NCI-H446 treated with DMSO at 0.1 percent for 48 hours (cell line): ENCODE measurements around the gene PNPLA3.

Source experiments
- DNase-seq: peaks from one replicate; lab custom pipeline; 2025; lab: John Stamatoyannopoulos, UW

The PNPLA3 gene, protein sequence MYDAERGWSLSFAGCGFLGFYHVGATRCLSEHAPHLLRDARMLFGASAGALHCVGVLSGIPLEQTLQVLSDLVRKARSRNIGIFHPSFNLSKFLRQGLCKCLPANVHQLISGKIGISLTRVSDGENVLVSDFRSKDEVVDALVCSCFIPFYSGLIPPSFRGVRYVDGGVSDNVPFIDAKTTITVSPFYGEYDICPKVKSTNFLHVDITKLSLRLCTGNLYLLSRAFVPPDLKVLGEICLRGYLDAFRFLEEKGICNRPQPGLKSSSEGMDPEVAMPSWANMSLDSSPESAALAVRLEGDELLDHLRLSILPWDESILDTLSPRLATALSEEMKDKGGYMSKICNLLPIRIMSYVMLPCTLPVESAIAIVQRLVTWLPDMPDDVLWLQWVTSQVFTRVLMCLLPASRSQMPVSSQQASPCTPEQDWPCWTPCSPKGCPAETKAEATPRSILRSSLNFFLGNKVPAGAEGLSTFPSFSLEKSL

GRCh38 chr22:43923631-43924464 lies at the start of gene PNPLA3:
Gene PNPLA3, plus strand, starts transcription at chr22:43923805. Its CDS starts 107 bp downstream, at chr22:43923912.
- DNase-seq, result peak; percentile 68

DNA sequence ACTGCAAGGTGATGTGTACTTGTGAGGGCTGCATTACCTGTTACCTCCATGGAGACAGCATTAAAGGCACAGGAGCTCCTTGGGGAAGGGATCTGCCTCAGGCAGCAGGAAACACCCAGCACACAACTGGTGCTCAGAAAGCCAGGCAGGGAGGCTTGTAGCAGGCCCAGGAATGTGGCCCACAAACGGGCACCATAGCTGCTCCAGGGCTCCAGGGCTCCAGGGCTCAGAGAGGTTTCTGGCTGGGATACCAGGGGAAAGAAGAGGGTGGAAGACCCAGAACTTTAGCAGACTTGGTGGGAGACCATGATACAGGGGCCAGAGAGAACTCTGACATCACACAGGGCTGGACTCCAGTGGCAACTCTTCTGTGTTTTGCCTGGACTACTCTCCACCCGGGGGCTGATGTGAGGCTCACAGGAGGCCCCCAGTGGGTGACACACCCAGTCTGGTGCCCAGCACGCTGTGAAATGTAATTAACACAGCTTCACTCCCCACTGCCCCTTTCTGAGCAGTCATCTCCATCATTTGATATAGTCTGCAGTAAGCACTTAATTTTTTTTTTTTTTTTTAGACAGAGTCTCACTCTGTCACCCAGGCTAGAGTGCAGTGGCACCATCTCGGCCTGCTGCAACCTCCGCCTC lies 46.6 kb upstream of the PNPLA3 start:
- DNase-seq, result no peak

DNA sequence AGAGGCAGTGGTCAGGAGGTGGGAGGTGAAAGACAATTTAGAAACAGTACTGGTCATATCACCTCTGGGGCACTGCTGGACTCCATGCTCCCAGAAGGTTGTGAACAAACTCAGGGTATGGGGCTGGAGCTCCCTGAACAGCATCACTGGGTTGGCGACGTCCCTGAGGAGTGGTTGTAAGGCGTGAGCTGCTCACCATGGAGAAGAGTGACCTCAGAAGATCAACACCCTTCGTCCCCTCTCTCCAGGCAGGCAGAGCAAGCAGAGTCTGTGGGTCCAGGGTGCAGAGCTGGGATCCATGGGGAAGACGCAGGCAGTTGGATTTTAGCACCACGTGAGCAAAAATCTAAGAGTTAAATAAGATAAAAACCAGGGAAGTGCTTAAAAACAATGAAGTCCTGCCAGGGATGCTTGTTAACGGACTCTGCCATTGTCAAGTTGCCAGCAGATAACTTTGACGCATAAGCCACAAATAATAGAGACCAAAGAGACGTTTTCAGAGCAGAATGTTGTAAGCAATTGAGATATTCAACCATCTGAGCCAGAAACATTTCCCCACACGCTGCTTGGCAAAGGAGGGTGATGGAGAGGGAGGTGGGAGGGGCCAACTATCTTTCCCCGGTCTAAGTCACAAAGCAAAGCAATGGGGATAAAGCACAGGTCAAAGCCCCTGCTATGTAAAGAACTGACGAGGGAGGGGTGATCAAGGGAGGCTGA lies 45.4 kb upstream of the PNPLA3 start:
- no peak for DNase-seq

GRCh38 chr22:43878831-43879550 lies 44.6 kb upstream of the PNPLA3 start:
- DNase-seq, result no peak

DNA sequence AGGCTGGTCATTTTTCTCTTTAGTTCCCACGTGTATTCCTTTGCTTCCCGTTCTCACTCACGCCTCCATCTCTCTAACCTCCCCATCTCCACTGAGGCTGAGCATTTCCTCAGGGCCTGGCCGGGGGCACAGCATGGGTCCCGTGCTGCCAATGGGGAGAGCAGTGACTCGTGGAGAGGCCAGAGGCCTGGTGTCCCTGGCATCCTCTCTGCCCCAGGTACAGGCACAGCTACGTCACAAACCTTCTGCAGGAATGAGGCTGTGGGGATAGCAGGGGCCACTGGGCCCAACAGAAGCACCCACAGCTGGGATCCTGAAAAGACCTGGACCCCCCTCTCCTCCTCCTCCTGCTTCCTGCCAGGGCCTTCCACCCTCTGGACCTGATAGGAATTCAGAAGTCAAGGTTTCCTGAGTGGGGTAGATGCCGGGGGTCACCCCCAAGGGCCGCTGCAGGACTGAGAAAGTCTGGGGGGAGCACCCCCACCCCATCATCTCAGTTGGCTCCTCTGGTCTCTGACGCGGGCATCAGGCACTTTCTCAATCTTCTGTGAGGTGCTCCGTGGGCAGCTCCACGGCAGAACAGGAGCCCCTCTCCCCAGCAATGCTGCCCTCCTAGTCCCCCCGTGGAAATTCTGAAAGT lies 43.6 kb upstream of the PNPLA3 start:
- DNase-seq, result no peak

- DNase-seq, result no peak
These were observed 43.0 kb upstream of the PNPLA3 start for GRCh38 chr22:43880541-43880991.

DNA sequence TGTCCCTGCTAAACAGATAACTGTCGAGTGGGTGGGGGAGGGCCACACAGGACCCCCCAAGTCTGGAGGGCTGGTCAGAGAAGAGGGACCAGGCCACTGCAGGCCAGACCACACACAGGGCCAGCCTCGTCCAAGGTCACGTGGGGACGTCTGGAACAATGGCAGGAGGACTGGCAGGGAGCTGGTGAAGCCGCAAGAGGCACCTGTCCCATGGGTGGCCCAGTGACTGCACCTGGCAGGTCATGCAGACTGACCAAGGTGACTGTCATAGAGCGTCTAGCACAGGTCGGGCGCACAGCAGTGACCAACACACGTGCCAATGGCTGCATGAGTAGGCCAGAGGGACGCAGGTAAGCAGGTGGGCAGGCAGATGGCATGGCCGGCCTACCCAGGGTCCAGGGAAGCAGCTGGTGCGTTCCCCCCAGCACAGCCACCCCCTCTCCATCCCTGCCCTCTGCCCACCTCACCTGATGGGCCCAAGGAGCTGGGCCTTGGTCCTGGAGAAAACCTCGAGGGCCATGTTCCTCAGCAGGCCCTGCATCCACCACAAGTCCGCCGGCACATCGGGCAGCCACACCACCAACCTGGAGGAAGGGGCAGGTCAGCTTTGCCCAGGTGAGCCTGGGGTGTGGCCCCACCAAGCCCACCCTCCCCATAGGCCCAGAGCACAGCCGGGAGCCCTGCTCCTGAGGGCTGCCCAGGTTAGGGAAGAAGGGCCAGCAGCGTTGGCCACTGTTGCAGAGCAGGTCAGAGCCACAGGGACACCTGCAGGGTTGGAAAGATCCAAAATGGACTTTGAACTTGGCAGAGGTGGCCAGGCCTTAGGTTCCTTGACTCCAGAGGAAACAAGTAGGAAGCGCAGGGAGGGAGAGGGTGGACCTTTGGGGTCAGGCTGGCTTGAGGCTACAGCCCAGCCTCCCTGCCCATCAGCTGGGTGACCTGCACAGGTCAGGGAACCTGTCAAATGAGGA lies 42.2 kb upstream of the PNPLA3 start:
- no peak for DNase-seq

GRCh38 chr22:43882122-43882767 lies 41.4 kb upstream of the PNPLA3 start:
- DNase-seq, result no peak

DNA sequence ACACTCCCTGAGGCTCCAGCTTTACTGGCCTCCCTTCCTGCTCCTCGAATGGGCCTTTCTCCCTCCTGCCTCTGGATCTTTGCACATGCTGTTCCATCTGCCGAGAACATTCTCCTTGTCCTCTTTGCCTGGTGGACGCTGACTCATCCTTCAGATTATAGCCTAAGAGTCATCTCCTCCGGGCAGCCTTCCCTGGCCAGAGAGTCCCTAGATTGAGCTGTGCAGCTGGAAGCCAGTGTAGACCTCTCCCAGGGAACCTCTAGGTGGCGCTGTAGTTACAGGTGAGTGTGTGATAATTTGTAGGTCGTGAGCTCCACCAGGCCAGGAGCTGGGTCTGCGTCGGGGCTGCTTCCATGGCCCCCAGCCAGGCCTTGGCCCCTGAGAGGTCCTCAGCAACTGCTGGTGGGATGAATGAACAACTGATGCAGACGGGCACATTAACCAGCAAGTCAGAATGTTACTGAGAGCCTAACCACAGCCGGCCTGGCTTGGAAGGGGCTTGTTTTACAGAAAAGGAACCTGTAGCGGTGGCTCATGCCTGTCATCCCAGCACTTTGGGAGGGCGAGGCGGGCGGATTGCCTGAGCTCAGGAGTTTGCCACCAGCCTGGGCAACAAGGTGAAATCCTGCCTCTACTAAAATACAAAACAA lies 40.5 kb upstream of the PNPLA3 start:
- DNase-seq, result no peak

DNA sequence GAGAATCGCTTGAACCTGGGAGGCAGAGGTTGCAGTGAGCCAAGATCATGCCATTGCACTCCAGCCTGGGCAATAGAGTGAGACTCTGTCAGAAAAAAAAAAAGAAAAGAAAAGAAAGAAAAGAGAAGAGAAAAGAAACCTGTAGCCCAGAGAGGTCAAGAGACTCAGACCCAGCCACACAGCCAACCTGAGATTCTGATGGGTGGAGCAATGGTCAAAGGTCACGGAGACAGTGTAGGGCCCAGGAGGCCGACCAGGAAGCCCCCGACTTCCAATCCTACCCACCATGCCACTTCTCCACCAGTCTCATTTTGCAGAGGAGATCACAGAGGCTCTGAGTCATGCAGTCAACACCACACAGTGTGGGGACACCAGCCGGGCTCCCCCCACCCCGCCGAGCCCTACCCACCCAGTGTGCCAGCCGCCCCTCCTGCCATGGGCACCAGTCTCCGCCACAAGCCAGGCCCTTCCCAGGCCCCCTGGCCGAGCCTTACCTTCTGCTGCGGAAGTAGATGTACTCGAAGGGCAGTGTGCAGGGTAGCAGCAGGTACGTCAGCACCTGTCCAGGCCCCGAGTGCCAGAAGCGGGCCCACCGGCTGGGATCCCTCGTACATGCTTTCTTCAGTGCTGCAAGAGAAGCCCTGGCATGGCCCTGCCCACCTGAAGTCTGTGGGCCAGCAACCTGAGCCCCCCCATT lies 39.7 kb upstream of the PNPLA3 start:
- DNase-seq, result no peak

DNA sequence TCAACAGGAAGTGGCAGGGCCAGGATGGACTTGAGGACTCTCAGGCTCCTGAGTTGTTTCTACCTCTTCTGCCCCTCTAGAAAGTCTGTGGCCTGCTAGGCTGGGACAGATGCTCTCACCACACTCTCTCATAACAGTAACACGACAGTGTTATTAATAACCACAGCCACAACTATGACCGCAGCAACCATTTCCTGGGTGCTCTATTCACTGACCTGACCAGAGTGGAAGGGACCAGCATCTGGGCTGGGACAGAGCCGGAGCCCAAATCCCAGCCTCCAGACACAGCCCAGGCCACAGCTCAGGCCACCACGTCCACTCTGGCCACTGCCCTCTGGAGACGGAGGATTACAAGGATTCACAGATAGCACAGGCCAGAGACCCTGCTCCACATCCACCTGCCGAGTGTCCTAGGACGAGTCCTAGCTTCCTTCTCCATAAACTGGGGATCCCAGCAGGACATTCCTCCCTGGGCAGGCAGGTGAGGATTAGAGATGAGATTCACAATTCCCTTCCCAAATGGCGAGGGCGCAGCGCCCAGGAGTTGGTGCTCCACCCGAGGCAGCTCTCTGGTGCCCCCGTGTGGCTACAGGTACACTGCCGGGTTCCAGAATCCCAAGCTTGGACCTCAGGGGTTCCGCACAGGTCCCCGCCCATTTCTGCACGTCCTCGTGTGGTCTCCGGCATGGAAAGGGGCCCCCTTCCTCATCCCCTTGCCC lies 38.8 kb upstream of the PNPLA3 start:
- no peak for DNase-seq

GRCh38 chr22:43885319-43885671 lies 38.3 kb upstream of the PNPLA3 start:
- no peak for DNase-seq

DNA sequence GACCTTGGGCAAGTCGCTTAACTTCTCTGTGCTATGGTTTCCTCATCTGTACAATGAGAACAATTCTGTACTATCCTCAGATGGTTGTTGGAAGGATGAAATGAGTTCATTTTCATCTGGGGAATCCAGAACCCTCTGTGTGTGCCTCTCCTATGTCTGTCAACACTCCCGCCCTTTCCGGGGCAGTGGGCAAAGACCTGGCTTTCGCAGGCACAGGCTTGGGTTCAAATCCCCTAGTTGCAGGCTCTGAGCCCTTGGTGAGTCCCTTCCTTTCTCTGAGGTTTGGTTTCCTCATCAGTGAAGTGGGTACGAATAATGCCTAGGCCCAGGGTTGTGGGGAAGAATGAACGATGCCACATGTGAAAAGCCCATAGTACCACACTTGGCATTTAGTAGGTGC lies 37.8 kb upstream of the PNPLA3 start:
- no peak for DNase-seq

- DNase-seq, result no peak
These were observed 37.4 kb upstream of the PNPLA3 start for GRCh38 chr22:43886231-43886630.

GRCh38 chr22:43887391-43887790 lies 36.2 kb upstream of the PNPLA3 start:
- DNase-seq, result no peak

DNA sequence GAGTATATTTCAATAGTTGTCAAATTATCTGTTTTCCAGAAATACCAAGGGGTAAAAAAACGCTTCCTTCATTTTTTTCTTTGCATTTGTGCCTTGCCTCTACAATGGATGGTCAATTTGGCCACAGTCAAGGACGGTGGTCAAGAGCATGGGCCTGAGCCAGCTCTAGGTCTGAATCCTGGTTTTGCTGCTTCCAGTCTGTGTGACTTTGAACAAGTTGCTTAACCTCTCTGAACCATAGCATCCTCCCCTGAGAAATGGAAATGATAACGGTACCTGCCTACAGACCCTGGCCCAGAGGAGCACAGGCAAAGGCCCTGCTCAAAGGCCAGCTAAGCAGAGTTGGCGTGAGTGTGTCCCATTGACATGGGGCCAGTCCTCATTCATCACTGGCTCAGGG lies 34.9 kb upstream of the PNPLA3 start:
- DNase-seq, result no peak

DNA sequence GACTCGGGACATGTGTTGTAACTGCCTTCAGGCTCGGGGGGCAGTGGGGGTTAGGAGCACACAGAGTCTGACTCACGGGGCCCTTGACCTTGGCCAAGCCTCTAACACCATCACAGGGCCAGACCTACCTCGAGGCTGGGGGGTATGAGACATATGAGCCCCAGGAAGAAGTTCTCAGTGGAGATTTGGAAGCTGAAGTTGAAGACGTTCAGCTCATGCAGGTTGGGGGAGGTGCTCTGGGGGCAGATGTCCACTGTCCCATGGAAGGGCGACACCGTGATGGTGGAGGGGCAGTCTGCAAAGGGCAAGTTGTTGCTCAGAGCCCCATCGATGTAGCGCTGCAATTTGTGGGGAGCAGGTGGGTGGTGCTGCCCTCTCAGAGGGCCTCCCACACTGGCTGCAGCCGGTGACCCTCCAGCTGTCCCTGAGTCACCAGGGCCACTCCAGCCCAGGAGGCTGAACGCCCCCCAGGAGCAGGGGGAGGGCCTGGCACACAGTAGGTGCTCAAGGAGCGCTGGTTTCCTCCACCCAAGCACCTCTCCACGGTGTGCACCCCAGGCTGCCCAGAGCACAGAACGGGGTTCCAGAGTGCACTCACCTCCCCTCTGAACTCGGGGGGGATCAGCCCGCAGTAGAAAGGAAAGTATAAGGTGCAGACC lies 34.3 kb upstream of the PNPLA3 start:
- no peak for DNase-seq
